Stimulated activated effector memory CD8-positive, alpha-beta T cell treated with anti-CD3 and anti-CD28 coated beads, Interleukin-12 subunit alpha, Interleukin-12 subunit beta, amount 100 ng/mL, for 72 hours (primary cell): ENCODE results near the gene TMEM79.
"Not testable (repeated sequence)": the region's sequence is repeated elsewhere in the genome, so short reads cannot be mapped to it uniquely, and the experiment has no call there.

Source experiments
- ATAC-seq: fragments of 150-1000 bp; cut with Tn5 transposase; 2 replicates; pipeline ENCODE4 v1.10.0; 2021
- DNase-seq, 2 donors: peaks; one replicate each; pipeline ENCODE4 v3.0.0; 2021 to 2022; ENCODE audit warnings: low spot score in 2 of 2
- H3K27ac Mint-ChIP-seq: one replicate; pipeline ENCODE4 v1.8.0; 2022; ENCODE audit warnings: mild to moderate bottlenecking, mixed read lengths
- H3K36me3 Mint-ChIP-seq: one replicate; pipeline ENCODE4 v1.8.0; 2022; ENCODE audit warnings: mild to moderate bottlenecking, mixed read lengths
- H3K4me1 Mint-ChIP-seq: one replicate; pipeline ENCODE4 v1.8.0; 2022; ENCODE audit warnings: mixed read lengths
- H3K4me3 Mint-ChIP-seq: one replicate; pipeline ENCODE4 v1.8.0; 2022; ENCODE audit warnings: mild to moderate bottlenecking, mixed read lengths
- H3K9me3 Mint-ChIP-seq: one replicate; pipeline ENCODE4 v1.8.0; 2022; ENCODE audit warnings: mixed read lengths

Gene TMEM79

GRCh38 chr1:156316909-156317308, 32.8 kb downstream of the TMEM79 start:
- Mint-ChIP-seq H3K36me3 (peaks cover 100% of the 10 kb centered on the region), H3K4me1 (no peaks in the 10 kb centered on the region), H3K9me3 (no peaks in the 10 kb centered on the region), H3K4me3 (no peak overlapping the region), H3K27ac (no peak overlapping the region)
- DNase-seq: no peak
- ATAC-seq: no peak

DNA sequence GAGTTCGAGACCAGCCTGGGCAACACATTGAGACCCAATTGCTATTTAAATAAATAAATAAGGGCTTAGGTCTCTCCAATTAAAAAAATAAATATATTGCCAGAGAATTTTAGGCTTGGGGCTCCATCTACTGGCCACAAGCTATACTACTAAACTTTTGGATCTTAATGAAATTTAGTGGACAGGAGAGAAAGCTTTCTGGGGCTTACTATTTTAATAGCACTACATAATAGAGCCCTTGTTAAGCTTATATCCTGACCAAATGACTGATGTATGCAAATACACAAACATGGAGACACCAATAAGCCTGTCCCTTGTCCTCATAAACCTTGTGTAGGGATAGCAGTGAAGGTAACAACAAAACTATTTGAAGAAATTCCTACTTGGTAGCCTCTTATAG, 35.5 kb downstream of the TMEM79 start:
- Mint-ChIP-seq H3K27ac (no peak overlapping the region), H3K36me3 (peaks cover 100% of the 10 kb centered on the region), H3K4me1 (no peaks in the 10 kb centered on the region), H3K4me3 (no peak overlapping the region), H3K9me3 (no peaks in the 10 kb centered on the region)
- DNase-seq (no peak), ATAC-seq (no peak)

- no peaks in the 10 kb centered on the region for H3K9me3 Mint-ChIP-seq
- H3K4me1 Mint-ChIP-seq: no peaks in the 10 kb centered on the region
- H3K36me3 Mint-ChIP-seq: peaks cover 100% of the 10 kb centered on the region
- H3K27ac Mint-ChIP-seq: no peak overlapping the region
- DNase-seq (no peak), ATAC-seq (no peak)
- H3K4me3 Mint-ChIP-seq: no peak overlapping the region
Measured at GRCh38 chr1:156320560-156320959, 36.4 kb downstream of the TMEM79 start.

DNA sequence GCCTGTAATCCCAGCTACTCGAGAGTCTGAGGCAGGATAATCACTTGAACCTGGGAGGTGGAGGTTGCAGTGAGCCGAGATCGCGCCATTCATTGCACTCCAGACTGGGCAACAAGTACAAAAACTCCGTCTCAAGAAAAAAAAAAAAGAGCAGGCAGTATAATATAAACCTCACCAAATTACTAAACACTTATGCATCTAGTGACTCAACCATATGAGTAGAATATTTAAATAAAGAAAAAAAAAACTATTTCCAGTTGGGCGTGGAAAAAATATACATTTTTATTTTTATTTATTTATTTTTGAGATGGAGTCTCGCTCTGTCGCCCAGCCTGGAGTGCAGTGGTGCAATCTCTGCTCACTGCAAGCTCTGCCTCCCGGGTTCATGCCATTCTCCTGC, 39.1 kb downstream of the TMEM79 start:
- H3K9me3 Mint-ChIP-seq, ATAC-seq, H3K27ac Mint-ChIP-seq, H3K4me3 Mint-ChIP-seq, DNase-seq, H3K4me1 Mint-ChIP-seq: not testable (repeated sequence)
- H3K36me3 Mint-ChIP-seq: peaks cover 92% of the 10 kb centered on the region

- Mint-ChIP-seq H3K4me3 (peak overlapping the region; percentile 93), H3K9me3 (no peaks in the 10 kb centered on the region), H3K27ac (peak overlapping the region; percentile 91), H3K4me1 (peaks cover 38% of the 10 kb centered on the region), H3K36me3 (peaks cover 75% of the 10 kb centered on the region)
- no peak for ATAC-seq
- no peak for DNase-seq
Measured at GRCh38 chr1:156336242-156336641, 52.1 kb downstream of the TMEM79 start.

DNA sequence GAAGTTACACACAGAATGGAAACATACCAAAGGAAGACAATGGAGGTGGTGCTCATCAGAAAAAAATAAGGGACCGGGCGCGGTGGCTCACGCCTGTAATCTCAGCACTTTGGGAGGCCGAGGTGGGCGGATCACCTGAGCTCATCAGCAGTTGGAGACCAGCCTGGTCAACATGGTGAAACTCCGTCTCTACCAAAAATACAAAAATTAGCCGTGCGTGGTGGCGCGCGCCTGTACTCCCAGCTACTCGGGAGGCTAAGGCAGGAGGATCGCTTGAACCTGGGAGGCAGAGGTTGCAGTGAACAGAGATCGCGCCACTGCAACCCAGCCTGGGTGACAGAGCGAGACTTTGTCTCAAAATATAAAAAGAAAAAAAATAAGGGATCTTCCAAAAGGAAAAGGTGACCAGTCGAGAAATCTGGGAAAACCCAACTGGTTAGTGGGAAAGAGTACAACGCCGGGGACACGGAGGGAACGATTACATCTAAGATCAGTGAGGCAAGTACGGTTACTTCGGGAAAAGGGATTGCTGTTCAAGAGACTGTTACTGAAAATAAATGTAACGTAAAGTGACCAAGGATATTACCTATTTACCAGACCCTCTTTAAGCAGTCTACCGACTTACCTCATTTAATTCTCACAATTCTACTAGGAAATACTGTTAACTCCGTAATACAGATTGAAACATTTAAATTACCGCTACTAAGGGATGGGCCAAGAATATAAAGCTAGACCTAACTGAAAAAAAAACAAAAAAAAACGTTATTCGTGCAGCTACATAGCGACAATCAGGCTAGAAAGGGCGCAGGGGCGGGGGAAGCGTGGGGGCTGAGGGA, 53.1 kb downstream of the TMEM79 start:
- H3K4me3 Mint-ChIP-seq: peak overlapping the region; percentile 93

DNA sequence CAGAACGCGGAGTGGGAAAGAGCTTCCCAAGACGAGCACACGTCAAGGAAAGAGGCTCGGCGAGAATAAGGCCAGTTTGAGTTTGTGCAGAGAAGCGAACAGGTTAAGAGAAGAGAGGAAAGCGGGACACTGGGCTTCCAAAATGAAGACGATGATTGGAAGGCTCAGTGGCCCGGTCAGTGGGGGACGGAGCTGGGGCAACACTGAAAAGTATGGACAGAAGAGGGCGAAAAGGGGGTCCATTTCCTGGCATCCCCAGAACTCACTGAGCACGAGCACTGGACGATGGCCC, 53.7 kb downstream of the TMEM79 start:
- DNase-seq (no peak), ATAC-seq (no peak)
- peak overlapping the region; percentile 93 for H3K4me3 Mint-ChIP-seq
- peaks cover 59% of the 10 kb centered on the region for H3K36me3 Mint-ChIP-seq
- H3K9me3 Mint-ChIP-seq: no peaks in the 10 kb centered on the region
- peaks cover 38% of the 10 kb centered on the region for H3K4me1 Mint-ChIP-seq
- H3K27ac Mint-ChIP-seq: peak overlapping the region; percentile 91

More for the DNA sequence above, 53.1 kb downstream of the TMEM79 start:
- H3K27ac Mint-ChIP-seq: peak overlapping the region; percentile 91
- no peak for ATAC-seq
- no peaks in the 10 kb centered on the region for H3K9me3 Mint-ChIP-seq
- DNase-seq: peak in 1 of 2 donors; percentile 57
- H3K36me3 Mint-ChIP-seq: peaks cover 64% of the 10 kb centered on the region
- H3K4me1 Mint-ChIP-seq: peaks cover 38% of the 10 kb centered on the region

DNA sequence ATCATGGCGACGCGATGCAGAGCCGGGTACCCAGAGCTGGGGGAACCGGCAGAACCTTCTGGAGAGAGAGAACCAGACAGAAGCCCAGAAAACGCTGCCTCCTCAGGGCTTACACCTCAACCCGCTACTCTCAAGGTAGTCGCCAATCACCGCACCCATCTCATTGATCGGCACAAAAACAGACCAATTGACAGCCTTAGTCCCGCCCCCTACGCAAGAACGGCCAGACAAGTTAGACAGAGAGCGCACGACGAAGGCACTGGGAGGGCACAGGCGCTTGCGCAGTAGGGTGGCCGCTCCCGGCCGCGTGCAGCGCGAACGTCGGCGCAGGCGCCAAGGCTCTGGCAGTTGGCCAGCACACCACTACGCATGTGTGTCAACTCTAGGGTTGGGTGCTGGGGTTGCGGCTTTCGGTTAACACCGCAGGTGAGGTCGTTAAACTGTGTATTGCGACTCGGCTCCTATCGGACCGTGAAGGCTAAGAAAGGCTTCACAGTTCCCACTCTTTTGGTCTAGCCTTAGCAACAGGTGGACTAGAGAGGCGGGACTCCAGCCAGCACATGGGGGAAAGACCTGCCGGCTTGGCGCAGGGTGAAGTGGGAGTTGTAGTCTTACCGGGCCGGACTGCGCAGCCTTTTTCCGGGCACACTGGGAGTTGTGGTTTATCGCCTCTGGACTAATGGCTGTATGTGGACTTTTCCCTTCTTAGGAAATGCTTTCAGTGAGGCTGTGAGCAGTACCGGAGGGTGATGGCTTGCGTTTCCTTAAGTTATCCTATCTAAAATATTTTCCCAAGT, 54.3 kb downstream of the TMEM79 start, which contains the start of the genes CCT3 and TSACC:
CCT3 (minus strand) TSS at position 113 of the 797 bp plus-strand sequence; CDS start at position 5, 108 bp downstream.
TSACC (plus strand) TSS at position 347 of the 797 bp plus-strand sequence. CDS start 1,232 bp downstream, outside the sequence.
- ATAC-seq: peak; percentile 97
- Mint-ChIP-seq H3K27ac (peak within 1 kb of the TSS; percentile 91), H3K4me1 (peaks cover 38% of the 10 kb centered on the region), H3K4me3 (peak within 1 kb of the TSS; percentile 93), H3K9me3 (no peaks in the 10 kb centered on the region), H3K36me3 (peaks cover 53% of the 10 kb centered on the region)
- peak; percentile 99 to 100 for DNase-seq
